Measurements from ENCODE around the gene NDOR1. TPM values are rescaled to one million over a fixed set of nuclear protein-coding genes. Genes with fewer than 3 reads are reported as not detected.

Gene NDOR1
- total RNA-seq, 1 donor from 2014 or later = 28.0 TPM

GRCh38 chr9:137159105-137160053, 46.1 kb upstream of the NDOR1 start:
- TF ChIP-seq, protein P1, sequence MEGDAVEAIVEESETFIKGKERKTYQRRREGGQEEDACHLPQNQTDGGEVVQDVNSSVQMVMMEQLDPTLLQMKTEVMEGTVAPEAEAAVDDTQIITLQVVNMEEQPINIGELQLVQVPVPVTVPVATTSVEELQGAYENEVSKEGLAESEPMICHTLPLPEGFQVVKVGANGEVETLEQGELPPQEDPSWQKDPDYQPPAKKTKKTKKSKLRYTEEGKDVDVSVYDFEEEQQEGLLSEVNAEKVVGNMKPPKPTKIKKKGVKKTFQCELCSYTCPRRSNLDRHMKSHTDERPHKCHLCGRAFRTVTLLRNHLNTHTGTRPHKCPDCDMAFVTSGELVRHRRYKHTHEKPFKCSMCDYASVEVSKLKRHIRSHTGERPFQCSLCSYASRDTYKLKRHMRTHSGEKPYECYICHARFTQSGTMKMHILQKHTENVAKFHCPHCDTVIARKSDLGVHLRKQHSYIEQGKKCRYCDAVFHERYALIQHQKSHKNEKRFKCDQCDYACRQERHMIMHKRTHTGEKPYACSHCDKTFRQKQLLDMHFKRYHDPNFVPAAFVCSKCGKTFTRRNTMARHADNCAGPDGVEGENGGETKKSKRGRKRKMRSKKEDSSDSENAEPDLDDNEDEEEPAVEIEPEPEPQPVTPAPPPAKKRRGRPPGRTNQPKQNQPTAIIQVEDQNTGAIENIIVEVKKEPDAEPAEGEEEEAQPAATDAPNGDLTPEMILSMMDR (conservative IDR thresholded peaks at IDR 0.05) = no peak
- no peak for DNase-seq (ENCODE audit: extremely low spot score, unreplicated experiment)
- H3K4me1 Mint-ChIP-seq (ENCODE audit: unreplicated experiment) = no peaks in the 10 kb centered on the region
- H3K27ac Mint-ChIP-seq = no peak overlapping the region
- no peak overlapping the region for H3K4me3 Mint-ChIP-seq
- no peaks in the 10 kb centered on the region for H3K9me3 Mint-ChIP-seq
- peaks cover 77% of the 10 kb centered on the region for H3K27me3 Mint-ChIP-seq
- no peaks in the 10 kb centered on the region for H3K36me3 Mint-ChIP-seq

DNA sequence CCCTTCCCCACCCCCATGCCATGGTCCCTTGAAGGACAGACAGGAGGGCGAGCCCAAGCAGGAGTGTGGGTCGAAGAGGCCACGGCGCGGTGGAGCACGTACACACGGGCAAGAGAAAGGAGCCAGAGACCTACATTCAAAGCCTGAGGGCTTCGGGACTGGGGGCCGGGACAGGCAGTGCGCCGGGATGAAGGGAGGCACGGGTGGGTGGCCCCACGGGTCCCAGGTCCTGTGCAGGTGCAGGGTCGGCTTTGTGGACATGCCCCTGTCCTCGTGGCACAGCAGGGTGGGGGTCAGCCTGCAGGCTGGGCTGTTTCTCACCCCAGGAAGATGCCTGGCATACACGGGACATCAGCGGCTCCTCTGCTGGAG, 45.5 kb upstream of the NDOR1 start:
- Mint-ChIP-seq H3K4me1 (ENCODE audit: unreplicated experiment) (no peaks in the 10 kb centered on the region), H3K4me3 (no peak overlapping the region), H3K36me3 (no peaks in the 10 kb centered on the region), H3K27ac (no peak overlapping the region), H3K27me3 (peaks cover 77% of the 10 kb centered on the region), H3K9me3 (no peaks in the 10 kb centered on the region)
- no peak for DNase-seq (ENCODE audit: extremely low spot score, unreplicated experiment)
- TF ChIP-seq, protein P1 (conservative IDR thresholded peaks at IDR 0.05) = no peak

DNA sequence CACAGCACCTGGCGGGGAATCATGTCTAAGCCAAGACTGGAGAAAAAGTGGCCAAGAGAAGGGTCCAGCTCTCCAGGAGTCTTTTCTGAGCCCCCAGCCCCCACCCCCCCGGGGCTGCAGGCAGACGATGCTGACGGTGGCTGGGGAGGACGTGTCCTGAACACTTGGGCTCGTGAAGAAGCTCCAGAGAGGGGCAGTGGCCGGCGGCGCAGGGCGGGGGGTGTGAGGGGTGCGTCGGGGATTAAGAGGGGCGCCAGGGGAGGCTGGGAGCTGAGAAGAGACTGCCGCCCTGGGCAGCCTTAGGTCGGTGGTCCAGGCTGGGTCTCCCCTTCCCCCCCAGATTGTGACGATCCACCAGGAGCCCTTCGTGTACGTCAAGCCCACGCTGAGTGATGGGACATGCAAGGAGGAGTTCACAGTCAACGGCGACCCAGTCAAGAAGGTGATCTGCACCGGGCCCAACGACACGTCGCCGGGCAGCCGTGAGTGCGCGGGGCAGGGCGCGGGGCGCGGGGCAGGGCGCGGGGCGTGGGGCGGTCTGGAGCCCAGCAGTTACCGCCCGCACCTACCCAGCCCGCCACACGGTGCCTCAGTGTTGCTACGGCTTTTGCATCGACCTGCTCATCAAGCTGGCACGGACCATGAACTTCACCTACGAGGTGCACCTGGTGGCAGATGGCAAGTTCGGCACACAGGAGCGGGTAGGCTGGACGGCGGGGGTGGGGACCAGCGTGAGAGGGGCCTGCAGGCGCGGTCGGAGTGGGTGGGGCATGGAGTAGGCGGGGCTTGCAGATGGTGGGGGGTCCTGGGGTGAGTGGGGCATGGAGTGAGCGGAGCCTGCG, 44.6 kb upstream of the NDOR1 start:
- Mint-ChIP-seq H3K4me3 (no peak overlapping the region), H3K4me1 (ENCODE audit: unreplicated experiment) (no peaks in the 10 kb centered on the region), H3K9me3 (no peaks in the 10 kb centered on the region), H3K27me3 (peaks cover 80% of the 10 kb centered on the region), H3K27ac (no peak overlapping the region), H3K36me3 (no peaks in the 10 kb centered on the region)
- DNase-seq (ENCODE audit: extremely low spot score, unreplicated experiment) = no peak
- TF ChIP-seq, protein P1 (conservative IDR thresholded peaks at IDR 0.05) = no peak

- Mint-ChIP-seq H3K36me3 (no peaks in the 10 kb centered on the region), H3K9me3 (no peaks in the 10 kb centered on the region), H3K4me3 (no peak overlapping the region), H3K27me3 (peaks cover 81% of the 10 kb centered on the region), H3K4me1 (ENCODE audit: unreplicated experiment) (no peaks in the 10 kb centered on the region), H3K27ac (no peak overlapping the region)
- DNase-seq (ENCODE audit: extremely low spot score, unreplicated experiment) = no peak
- TF ChIP-seq, protein P1 (conservative IDR thresholded peaks at IDR 0.05) = no peak
Measured at GRCh38 chr9:137161558-137162486, 43.7 kb upstream of the NDOR1 start.

Data from type B pancreatic cell (in vitro differentiated cells).